ENCODE results near the gene DRAXIN.

Gene DRAXIN

DNA sequence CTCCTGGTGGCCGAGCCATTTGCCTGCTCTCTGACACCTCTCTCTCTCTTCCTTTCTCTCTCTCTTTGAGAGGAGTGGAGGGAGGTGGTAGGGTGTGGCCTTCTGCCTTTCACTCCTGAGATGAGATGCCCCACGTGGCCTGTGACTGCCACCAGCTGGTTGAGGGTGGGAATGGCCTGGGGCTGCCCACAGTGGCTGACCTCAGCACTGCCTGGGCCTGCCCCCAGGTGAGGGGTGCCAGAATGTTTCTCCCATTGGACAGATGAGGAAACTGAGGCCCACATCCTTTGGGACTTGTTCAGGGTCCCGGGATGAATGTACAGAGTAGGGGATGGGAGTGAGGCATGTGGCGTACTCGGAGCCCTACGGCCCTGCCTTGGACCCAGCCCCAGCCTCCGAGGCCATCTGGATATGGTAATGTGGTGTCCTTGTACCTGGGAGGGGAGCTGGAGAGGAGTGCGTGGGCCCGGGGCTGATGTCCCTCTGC is 57.7 kb downstream of the DRAXIN start:
- no peak overlapping the region for H3K27ac ChIP-seq
- TF ChIP-seq, protein P1, sequence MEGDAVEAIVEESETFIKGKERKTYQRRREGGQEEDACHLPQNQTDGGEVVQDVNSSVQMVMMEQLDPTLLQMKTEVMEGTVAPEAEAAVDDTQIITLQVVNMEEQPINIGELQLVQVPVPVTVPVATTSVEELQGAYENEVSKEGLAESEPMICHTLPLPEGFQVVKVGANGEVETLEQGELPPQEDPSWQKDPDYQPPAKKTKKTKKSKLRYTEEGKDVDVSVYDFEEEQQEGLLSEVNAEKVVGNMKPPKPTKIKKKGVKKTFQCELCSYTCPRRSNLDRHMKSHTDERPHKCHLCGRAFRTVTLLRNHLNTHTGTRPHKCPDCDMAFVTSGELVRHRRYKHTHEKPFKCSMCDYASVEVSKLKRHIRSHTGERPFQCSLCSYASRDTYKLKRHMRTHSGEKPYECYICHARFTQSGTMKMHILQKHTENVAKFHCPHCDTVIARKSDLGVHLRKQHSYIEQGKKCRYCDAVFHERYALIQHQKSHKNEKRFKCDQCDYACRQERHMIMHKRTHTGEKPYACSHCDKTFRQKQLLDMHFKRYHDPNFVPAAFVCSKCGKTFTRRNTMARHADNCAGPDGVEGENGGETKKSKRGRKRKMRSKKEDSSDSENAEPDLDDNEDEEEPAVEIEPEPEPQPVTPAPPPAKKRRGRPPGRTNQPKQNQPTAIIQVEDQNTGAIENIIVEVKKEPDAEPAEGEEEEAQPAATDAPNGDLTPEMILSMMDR (conservative IDR thresholded peaks at IDR 0.05), result no peak; the same call in 1 of the 2 replicates
- TF ChIP-seq ZFX (IDR thresholded peaks at IDR 0.05), result no peak

DNA sequence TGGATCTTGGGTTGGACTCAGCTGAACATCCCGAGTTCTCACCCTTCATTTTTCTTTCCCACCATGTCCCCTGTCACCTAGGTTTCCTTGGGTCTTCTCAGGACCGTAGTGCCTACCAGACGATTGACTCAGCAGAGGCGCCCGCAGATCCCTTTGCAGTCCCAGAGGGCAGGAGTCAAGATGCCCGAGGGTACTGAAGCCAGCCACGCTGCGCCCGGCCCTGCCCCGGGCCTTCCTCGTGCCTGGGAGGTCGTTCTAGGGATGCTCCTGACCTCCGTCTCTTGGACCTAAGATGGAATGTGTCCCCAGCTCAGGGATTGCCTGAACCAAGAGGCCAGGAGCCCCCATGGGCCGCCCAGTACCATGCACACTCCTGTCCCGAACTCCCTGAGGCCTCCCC is 58.5 kb downstream of the DRAXIN start:
- no peak for TF ChIP-seq ZFX (IDR thresholded peaks at IDR 0.05)
- TF ChIP-seq, protein P1 (conservative IDR thresholded peaks at IDR 0.05), result no peak
- H3K27ac ChIP-seq, result no peak overlapping the region

GRCh38 chr1:11751087-11751486 is 59.6 kb downstream of the DRAXIN start:
- H3K27ac ChIP-seq, result no peak overlapping the region
- TF ChIP-seq, protein P1 (conservative IDR thresholded peaks at IDR 0.05), result no peak
- no peak for TF ChIP-seq ZFX (IDR thresholded peaks at IDR 0.05)

DNA sequence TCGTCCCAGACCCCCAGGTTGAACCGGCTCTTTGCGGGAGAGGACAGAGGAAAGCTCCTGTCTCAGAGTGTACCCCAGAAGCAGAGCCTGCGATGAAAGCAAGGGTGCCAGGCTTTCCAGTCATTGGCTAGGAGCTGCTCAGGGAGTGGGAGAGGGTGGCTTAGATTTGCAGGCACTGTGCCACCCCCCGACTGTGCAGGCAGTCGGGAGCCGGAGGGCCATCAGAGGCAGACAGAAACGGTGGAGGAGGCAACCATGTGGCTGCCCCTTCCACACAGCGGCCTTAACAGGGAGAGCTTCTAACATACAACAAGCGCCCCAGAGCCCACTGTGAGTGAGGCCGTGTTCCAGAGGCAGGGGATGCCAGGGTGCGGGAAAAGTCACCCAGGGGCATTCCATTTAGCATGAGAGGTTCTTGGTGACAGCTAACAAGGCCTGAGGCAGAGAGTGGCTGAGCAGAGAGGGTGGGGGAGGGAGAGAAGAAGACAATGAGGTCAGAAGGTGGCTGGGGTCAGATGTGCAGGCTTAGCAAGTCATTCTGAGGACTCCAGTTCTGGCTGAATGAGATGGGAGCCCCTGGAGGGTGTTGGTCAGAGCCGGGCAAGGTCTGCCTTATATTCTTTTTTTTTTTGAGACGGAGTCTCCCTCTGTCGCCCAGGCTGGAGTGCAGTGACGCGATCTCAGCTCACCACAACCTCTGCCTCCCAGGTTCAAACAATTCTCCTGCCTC is 61.0 kb downstream of the DRAXIN start:
- H3K27ac ChIP-seq, result no peak overlapping the region
- TF ChIP-seq ZFX (IDR thresholded peaks at IDR 0.05), result no peak
- TF ChIP-seq, protein P1 (conservative IDR thresholded peaks at IDR 0.05), result no peak

DNA sequence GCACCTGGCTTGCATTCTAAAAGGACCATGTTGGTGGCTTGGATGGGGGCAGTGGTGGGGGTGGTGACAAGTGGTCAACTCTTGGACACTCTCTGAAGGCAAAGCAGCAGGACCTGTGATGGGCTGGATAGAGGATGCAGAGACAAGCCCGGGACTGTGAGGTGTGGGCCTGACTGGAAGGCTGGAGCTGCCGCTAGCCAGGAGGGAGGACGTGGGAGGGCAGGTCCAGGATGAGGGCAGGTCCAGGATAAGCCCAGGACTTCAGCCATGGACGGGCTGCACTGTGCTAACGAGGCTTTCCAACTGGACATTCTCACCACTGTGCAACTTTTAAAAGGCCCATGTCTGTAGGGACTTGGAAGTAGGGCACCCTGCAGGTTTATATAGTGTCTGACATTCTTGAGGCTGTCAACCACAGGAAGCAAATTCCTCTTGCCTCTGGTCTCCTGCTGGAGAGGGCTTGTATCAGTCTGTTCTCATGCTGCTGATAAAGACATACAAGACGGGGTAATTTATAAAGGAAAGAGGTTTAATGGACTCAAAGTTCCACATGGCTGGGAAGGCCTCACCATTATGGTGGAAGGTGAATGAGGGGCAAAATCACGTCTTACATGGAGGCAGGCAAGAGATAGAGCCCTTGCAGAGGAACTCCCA is 62.2 kb downstream of the DRAXIN start:
- no peak for TF ChIP-seq ZFX (IDR thresholded peaks at IDR 0.05)
- no peak overlapping the region for H3K27ac ChIP-seq

GRCh38 chr1:11757047-11757446 is 65.5 kb downstream of the DRAXIN start:
- no peak overlapping the region for H3K27ac ChIP-seq

DNA sequence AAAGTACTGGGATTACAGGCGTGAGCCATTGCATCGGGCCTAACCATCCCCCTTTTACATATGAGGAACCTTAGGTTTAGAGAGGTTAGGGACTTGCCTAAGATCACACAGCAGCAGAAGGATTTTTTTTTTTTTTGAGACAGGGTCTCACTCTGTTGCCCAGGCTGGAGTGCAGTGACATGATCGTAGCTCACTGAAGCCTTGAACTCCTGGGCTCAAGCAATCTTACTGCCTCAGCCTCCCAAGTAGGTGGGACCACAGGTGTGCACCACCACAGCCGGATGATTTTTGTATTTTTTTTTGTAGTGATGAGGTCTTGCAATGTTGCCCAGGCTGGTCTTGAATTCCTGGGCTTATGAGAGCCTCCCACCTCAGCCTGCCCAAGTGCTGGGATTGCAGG is 68.3 kb downstream of the DRAXIN start:
- TF ChIP-seq ZFX (IDR thresholded peaks at IDR 0.05), result no peak
- TF ChIP-seq, protein P1 (conservative IDR thresholded peaks at IDR 0.05), result no peak

More at GRCh38 chr1:11757047-11757446, 65.5 kb downstream of the DRAXIN start:
- TF ChIP-seq, protein P1 (conservative IDR thresholded peaks at IDR 0.05), result no peak
- no peak for TF ChIP-seq ZFX (IDR thresholded peaks at IDR 0.05)

More for the DNA sequence above, 68.3 kb downstream of the DRAXIN start:
- no peak overlapping the region for H3K27ac ChIP-seq

All from C4-2B (cell line).